NCI-H2171 (cell line): ENCODE data around the gene MOSMO.
"Not testable (repeated sequence)": the region's sequence is repeated elsewhere in the genome, so short reads cannot be mapped to it uniquely, and the experiment has no call there.

Source experiments
- DNase-seq: peaks from one replicate; lab custom pipeline; 2025; lab: John Stamatoyannopoulos, UW

The MOSMO gene

GRCh38 chr16:22003195-22003594 is 4.7 kb upstream of the MOSMO start:
- DNase-seq = no peak

GRCh38 chr16:22004341-22004740 is 3.6 kb upstream of the MOSMO start:
- DNase-seq = no peak

GRCh38 chr16:22005746-22006145 is 2.2 kb upstream of the MOSMO start:
- DNase-seq = no peak

GRCh38 chr16:22006636-22007035 is 1.3 kb upstream of the MOSMO start:
- DNase-seq = no peak

GRCh38 chr16:22007159-22007508 is 777 bp upstream of the MOSMO start:
- no peak for DNase-seq

- DNase-seq = no peak
These were observed 526 bp downstream of the MOSMO start for GRCh38 chr16:22008215-22009059.

- DNase-seq = no peak
These were observed 3.0 kb downstream of the MOSMO start for GRCh38 chr16:22010902-22011301.

GRCh38 chr16:22012241-22012640 is 4.3 kb downstream of the MOSMO start:
- DNase-seq = no peak

GRCh38 chr16:22013486-22013885 is 5.6 kb downstream of the MOSMO start:
- no peak for DNase-seq

GRCh38 chr16:22014271-22014873 is 6.5 kb downstream of the MOSMO start:
- no peak for DNase-seq

GRCh38 chr16:22016927-22017326 is 9.0 kb downstream of the MOSMO start:
- DNase-seq = no peak

GRCh38 chr16:22018559-22018958 is 10.6 kb downstream of the MOSMO start:
- no peak for DNase-seq

GRCh38 chr16:22022151-22022550 is 14.2 kb downstream of the MOSMO start:
- no peak for DNase-seq

GRCh38 chr16:22023505-22023904 is 15.6 kb downstream of the MOSMO start:
- DNase-seq = no peak

- DNase-seq = not testable (repeated sequence)
These were observed 16.9 kb downstream of the MOSMO start for GRCh38 chr16:22024785-22025184.

- no peak for DNase-seq
These were observed 19.7 kb downstream of the MOSMO start for GRCh38 chr16:22027633-22028032.

GRCh38 chr16:22029632-22030031 is 21.7 kb downstream of the MOSMO start:
- no peak for DNase-seq

- no peak for DNase-seq
These were observed 22.3 kb downstream of the MOSMO start for GRCh38 chr16:22030087-22030812.

- no peak for DNase-seq
These were observed 23.7 kb downstream of the MOSMO start for GRCh38 chr16:22031483-22032083.

GRCh38 chr16:22034503-22034902 is 26.6 kb downstream of the MOSMO start:
- DNase-seq = no peak

- DNase-seq = no peak
These were observed 27.2 kb downstream of the MOSMO start for GRCh38 chr16:22035153-22035552.

- DNase-seq = not testable (repeated sequence)
These were observed 36.0 kb downstream of the MOSMO start for GRCh38 chr16:22043882-22044281.

GRCh38 chr16:22045888-22046287 is 38.0 kb downstream of the MOSMO start:
- DNase-seq = not testable (repeated sequence)
